Keratinocyte (primary cell): ENCODE results near the gene GUF1.

Experiments
- CTCF ChIP-seq, 3 experiments: IDR thresholded peaks in 1 of 3; conservative IDR thresholded peaks in 1 of 3; optimal IDR thresholded peaks in 1 of 3; 2 replicates in 2 of 3; 3 replicates in 1 of 3; pipeline versions ENCODE3 to v1.5.1; 2011; ENCODE audit warnings: low read length in 3 of 3, mild to moderate bottlenecking in 3 of 3, moderate library complexity in 2 of 3, control low read depth in 1 of 3, inconsistent platforms in 1 of 3; ENCODE audit not compliant: insufficient read depth in 2 of 3; ENCODE audit errors: extremely low read depth in 1 of 3
- EZH2 ChIP-seq: IDR thresholded peaks from one replicate; pipeline ENCODE4 v1.6.1; 2012; ENCODE audit warnings: inconsistent platforms, mild to moderate bottlenecking, low read length, moderate library complexity

GRCh38 chr4:44632733-44633132 lies 45.5 kb upstream of the GUF1 start:
- no peak for TF ChIP-seq EZH2
- TF ChIP-seq CTCF (optimal IDR thresholded peaks at IDR 0.05 in 1 of 3, IDR thresholded peaks at IDR 0.05 in 1 of 3, conservative IDR thresholded peaks at IDR 0.05 in 1 of 3; ENCODE audit: extremely low read depth in 1 of 3, insufficient read depth in 2 of 3, low read length in 3 of 3): no peak
